AG10803 (cell line): ENCODE data around the gene SMARCB1.

Source experiments
- DNase-seq: peaks from one replicate; pipeline ENCODE4 v3.0.0; 2010; ENCODE audit warnings: low read depth
- H3K4me3 ChIP-seq: 2 replicates; pipeline ENCODE4 v1.5.1; 2011; ENCODE audit warnings: mild to moderate bottlenecking, low read length, control low read depth
- TF ChIP-seq, protein P1 (sequence below): conservative IDR thresholded peaks from 2 replicates; pipeline ENCODE4 v1.5.1; 2011; ENCODE audit warnings: mild to moderate bottlenecking, low read length, control low read depth, inconsistent platforms

SMARCB1 gene

DNA sequence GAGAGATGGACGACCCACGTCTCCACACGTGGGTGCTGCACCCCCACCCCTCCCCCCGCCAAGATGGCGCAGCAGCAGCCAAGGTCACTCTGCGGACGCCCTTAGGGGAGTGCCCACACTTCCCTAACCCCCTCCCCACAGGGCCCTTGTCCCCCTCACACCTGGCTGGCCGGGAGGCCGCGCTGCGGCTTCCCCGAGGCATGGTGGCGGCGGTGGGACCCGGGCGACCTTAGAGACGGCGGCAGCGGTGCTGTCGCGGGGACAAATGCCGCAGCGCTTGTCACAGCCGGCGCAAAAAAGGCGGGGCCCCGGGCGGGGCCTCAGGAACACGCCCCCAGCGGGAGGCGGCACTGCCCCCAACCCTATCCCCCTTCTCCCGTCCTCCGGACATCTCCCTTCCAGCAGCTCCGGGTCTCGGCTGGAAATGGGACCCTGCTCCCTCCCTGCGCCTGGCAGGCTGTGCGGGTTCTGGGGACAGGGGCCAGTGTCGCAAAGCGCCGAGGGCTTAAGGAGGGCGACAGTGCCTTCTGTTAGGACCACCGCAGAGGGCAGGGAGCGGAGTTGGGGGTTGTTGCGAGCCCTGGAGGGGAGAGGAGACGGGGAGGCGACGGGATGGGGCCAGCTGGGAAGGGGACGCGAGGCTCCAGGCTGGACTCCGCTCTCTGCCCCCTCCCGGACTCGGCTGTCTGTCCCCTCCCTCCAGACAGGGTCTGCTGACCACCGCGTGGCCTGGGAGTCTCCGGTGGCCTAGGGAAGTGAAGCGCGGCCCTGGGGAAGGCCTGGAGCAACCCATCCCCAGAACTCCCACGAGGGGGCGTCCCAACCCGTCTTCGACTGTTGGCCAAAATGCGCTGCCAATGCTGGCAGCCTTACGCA, 18.9 kb upstream of the SMARCB1 start, which contains the start of gene CHCHD10:
Gene CHCHD10 (minus strand): TSS at position 300 of the 876 bp plus-strand sequence. CDS start 98 bp downstream, at position 202.
- H3K4me3 ChIP-seq: peak within 1 kb of the TSS; percentile 74
- TF ChIP-seq, protein P1, sequence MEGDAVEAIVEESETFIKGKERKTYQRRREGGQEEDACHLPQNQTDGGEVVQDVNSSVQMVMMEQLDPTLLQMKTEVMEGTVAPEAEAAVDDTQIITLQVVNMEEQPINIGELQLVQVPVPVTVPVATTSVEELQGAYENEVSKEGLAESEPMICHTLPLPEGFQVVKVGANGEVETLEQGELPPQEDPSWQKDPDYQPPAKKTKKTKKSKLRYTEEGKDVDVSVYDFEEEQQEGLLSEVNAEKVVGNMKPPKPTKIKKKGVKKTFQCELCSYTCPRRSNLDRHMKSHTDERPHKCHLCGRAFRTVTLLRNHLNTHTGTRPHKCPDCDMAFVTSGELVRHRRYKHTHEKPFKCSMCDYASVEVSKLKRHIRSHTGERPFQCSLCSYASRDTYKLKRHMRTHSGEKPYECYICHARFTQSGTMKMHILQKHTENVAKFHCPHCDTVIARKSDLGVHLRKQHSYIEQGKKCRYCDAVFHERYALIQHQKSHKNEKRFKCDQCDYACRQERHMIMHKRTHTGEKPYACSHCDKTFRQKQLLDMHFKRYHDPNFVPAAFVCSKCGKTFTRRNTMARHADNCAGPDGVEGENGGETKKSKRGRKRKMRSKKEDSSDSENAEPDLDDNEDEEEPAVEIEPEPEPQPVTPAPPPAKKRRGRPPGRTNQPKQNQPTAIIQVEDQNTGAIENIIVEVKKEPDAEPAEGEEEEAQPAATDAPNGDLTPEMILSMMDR: peak; percentile 74
- DNase-seq: peak; percentile 64

DNA sequence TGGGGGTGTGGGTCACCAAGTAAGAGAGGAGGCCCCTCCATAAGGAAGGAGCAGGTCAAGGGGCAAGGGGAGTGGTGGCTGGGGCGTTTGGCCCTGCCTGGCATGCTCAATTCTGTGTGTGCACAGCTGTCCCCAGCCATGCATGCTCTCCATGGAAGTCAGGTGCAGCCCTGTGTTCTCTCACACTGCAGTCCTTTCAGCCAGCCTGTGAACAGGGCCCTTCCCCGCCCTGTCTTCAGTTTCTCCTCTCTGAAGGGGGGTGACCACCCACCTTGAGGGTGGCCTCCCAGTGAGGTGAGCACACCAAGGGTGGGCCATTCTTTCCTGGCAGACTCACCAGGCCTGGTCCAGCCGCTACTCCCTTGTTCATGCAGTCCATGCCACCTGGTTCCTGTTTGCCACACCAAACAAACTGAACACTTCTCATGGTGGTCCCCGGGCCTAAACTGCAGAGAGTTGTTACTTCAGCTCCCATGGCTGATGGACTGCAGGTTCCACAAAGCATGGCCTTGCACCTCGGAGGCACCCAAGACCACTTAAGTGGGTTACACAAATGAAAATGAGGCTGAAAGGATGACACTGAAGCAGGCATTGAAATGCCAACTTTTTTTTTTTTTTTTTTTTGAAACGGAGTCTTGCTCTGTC, 17.3 kb upstream of the SMARCB1 start:
- DNase-seq: no peak
- TF ChIP-seq, protein P1: no peak
- H3K4me3 ChIP-seq: no peak overlapping the region

DNA sequence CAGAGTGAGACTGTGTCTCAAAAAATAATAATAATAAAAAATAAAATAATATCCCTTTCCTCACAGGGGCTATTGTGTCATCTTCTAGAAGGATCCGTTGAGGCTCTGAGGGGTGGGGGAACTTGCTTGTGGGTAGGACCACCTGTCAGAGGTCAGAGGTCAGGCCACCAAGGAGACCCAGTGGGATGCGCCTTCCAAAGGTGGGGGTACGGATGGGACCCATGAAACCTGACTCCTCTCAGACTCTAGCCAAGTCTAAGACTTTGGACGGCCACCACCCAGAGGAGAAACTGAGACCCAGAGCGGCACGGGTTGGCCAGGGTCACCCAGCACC, 14.5 kb upstream of the SMARCB1 start:
- TF ChIP-seq, protein P1: no peak
- H3K4me3 ChIP-seq: peak overlapping the region; percentile 49
- DNase-seq: no peak

DNA sequence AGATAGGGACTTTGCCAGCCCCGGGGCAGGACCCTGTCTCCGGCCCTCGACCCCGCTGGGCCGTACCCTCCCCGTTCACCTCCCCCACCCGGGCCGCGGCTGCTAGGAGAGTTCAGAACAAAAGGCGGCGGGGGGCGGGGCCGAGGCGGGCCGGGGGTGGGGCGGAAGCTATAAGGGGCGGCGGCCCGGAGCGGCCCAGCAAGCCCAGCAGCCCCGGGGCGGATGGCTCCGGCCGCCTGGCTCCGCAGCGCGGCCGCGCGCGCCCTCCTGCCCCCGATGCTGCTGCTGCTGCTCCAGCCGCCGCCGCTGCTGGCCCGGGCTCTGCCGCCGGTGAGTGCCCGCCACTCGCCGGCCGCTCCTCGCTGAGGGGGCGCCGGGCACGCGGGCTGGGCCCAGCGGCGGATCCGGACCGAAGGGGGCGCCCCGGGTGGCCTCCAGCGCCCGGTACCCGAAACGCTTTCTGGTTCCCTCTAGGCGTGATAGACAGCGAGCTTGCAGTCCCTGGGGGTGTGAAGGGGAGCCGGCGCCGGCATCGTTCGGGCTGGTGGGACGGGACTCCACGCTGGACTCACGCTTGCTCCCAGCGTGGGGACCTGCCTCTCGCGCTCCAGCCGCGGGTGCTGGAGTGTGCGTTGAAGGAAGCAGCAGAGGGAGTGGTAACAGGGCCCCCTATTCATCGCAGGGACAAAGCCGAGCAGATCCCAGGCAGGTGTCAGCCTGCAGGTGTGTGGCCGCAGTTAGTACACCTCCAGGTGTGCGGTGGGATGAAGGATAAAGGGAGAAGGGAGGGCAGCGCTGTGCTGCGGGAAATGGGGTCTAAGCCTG, 13.9 kb upstream of the SMARCB1 start, which contains the start of gene MMP11:
Gene MMP11 (plus strand): TSS at position 201 of the 825 bp plus-strand sequence. CDS start 22 bp downstream, at position 223.
- peak; percentile 28 for DNase-seq
- TF ChIP-seq, protein P1: 0 out of 2 replicates have a peak, but pooled peaks have one; percentile 3
- peak within 1 kb of the TSS; percentile 55 for H3K4me3 ChIP-seq

DNA sequence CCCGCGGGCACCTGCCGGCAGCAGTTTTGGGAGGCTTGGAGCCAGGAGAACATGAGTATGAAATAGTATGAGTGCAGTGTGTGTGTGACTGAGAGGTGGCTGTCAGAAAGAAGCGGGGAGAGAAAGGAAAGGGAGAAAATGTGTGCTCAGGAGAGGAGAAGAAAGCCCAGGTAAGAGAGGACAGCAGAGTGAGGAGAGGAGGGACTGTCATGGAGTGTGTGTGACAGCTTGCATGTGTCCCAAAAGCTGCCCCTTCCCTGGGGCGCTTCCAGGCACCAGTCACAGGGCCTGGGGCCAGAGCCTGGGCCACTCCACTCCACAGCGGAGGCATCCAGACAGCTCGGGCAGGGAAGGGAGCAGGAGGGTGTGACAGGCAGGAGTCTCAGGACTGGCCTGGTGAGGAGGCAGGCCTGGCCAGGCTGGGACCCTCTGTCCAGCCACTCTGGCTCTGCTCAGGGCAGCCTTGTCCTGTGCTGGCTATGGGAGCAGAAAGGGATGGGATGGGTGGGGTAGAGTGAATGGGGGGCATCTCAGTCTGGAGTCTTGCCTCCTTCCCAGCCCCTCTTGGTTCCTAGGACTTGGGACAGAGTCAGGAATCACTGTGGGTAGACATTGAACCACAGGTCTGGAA, 13.2 kb upstream of the SMARCB1 start:
- DNase-seq: no peak
- TF ChIP-seq, protein P1: no peak
- peak overlapping the region; percentile 55 for H3K4me3 ChIP-seq

DNA sequence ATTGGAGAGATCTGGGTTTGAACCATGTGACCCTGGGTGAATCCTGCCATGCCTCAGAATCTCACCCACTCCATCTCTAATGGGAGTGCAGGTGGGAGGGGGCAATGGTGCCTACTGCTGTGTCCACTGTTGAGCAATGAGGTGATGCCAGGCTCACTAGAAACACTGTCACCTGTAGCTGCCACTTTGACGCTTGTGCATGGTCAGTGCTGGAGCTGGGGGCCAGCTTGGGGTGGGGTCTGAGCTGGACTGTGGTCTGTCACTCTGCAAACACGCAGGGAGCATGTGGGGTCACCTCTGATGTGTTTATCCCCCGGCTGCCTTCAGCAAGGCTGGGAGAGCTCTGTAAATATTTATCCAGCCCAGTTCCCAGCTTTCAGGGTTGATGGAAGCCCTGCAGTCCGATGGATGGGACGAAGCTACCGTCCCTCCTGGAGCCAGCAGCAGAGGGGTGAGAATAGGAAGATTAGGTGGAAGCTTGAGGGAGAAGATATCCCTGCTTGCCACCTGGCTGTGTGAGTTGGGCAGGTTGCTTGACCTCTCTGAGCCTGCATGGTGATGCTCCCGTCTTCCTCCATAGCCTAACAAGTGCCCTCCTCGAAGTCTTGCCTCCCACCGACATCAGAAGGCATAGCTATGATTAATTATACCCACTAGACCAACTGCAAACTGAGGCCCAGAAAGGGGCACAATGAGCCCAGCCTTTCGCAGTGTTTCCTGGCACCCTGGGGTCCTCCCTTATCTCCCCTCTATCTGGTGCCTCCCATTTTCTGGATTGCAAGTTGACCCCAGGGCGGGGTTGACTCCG, 12.4 kb upstream of the SMARCB1 start:
- H3K4me3 ChIP-seq: no peak overlapping the region
- TF ChIP-seq, protein P1: no peak
- no peak for DNase-seq
